Pulmonary artery endothelial cell (primary cell): ENCODE results near the gene ZNF12. TPM values are rescaled to one million over a fixed set of nuclear protein-coding genes. Genes with fewer than 3 reads are reported as not detected.
"Not testable (repeated sequence)": the region's sequence is repeated elsewhere in the genome, so short reads cannot be mapped to it uniquely, and the experiment has no call there.

Experiments
- DNase-seq: peaks from one replicate; pipeline ENCODE4 v3.0.0-alpha.2; 2011; ENCODE audit warnings: low read depth, low spot score
- total RNA-seq: library from RNA; depleted of rRNA; stranded (reverse); fragments of >200 nt; gene quantifications from 2 replicates; pipeline ENCODE4 v1.2.3, GENCODE V29; 2014

The ZNF12 gene
- 12.4 and 15.9 TPM in 2 replicates for total RNA-seq

- peak; percentile 61 for DNase-seq
These were observed at the start of gene ZNF12 for GRCh38 chr7:6706666-6707407. Gene ZNF12, minus strand, starts transcription at chr7:6706947. Its CDS starts 1,774 bp downstream, at chr7:6705173.

- DNase-seq, result not testable (repeated sequence)
These were observed 47.2 kb upstream of the ZNF12 start, which contains the start of gene RSPH10B2 for GRCh38 chr7:6753964-6754363. Gene RSPH10B2, plus strand, starts transcription at chr7:6754103. Its CDS starts 3,575 bp downstream, at chr7:6757678.

DNA sequence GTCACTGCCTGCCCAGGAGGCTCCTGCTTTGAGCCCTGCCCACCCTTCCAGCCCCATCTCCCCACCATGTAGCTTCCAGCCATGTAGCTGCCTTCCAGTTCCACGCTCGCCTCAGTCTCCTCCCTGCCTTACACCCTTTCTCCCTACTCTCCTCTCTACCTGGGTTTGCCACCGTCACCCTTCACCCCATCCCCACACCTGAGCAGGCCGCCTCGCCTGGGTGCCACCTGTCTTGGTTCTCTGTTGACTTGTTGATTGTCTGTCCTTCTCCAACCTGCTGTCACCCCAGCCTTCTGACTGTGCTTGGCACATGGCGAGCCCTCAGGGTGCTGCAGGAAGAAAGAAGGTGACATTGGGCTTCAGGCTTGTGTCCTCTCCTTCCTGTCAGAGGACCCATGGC is 43.4 kb upstream of the ZNF12 start:
- DNase-seq, result not testable (repeated sequence)

GRCh38 chr7:6749335-6749734 is 42.6 kb upstream of the ZNF12 start:
- not testable (repeated sequence) for DNase-seq

DNA sequence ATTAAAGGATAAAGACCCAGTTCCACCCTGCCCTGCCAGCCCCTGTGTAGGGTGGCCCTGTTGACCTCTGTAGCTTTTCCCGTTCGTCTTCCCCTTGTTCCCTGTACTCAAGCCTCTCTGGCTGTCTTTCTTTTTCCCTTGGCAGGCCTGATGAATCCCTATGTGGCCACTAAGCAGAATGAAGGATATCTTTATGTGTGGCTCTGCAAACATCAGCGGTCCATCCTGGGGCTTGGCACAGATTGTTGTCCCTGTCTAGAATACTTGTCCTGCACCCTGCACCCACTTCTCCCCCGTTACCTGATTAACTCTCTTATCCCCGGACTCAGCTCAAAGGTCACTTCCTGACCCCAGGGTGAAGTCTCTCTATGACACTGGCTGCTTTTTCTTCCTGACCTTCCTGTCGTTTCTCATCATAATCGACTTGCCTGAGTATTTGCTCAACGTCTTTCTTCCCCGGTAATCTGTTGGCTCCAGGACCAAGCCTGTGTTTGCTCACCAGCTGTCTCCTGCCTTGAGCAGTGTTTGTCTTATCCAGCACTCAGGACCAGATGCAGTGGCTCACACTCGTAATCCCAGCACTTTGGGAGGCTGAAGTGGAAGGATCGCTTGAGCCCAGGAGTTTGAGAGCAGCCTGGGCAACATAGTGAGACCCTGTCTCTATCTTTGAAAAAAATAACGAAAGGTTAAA is 37.8 kb upstream of the ZNF12 start:
- DNase-seq, result not testable (repeated sequence)

GRCh38 chr7:6738415-6738814 is 31.7 kb upstream of the ZNF12 start:
- DNase-seq, result not testable (repeated sequence)

DNA sequence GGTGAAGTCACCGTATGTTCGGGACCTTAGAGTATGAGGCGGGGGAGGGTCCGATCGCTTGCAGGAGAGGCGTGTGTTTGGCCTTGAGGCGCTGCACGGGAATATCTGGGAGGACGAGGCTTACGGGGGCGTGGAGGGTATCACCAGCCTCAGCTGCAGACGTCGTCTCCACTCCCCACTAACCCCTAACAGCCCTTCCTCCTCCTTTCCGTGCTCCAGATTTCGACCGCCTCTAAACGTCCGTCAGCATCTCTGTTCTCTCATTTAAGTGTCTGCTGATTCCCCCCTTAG is 23.5 kb upstream of the ZNF12 start:
- no peak for DNase-seq

- peak; percentile 43 for DNase-seq
These were observed 23.0 kb upstream of the ZNF12 start for GRCh38 chr7:6729492-6730342.

DNA sequence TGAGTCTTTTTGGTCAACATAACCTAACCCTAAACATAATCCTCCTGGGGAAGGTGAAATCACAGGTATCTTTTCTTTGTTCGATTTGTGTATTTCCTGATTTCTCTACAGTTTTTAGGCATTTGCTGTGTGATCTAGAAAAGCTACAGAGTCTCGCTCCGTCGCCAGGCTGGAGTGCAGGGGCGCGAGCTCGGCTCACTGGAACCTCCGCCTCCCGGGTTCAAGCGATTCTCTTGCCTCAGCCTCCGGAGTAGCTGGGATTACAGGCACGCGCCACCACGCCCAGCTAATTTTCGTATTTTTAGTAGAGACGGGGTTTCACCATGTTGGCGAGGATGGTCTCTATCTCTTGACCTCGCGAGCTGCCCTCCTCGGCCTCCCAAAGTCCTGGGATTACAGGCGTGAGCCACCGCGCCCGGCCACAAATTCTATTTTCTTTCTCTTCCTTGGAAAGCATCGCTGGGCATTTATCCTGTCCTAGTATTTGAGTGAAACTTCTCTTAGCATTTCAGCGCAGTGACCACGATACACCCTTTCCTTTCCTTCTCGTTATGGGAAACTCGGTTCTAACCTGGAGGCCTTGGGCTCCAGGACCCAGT is 22.2 kb upstream of the ZNF12 start:
- not testable (repeated sequence) for DNase-seq

- no peak for DNase-seq
These were observed 20.9 kb upstream of the ZNF12 start for GRCh38 chr7:6727663-6728062.

GRCh38 chr7:6726341-6726740 is 19.6 kb upstream of the ZNF12 start:
- not testable (repeated sequence) for DNase-seq

DNA sequence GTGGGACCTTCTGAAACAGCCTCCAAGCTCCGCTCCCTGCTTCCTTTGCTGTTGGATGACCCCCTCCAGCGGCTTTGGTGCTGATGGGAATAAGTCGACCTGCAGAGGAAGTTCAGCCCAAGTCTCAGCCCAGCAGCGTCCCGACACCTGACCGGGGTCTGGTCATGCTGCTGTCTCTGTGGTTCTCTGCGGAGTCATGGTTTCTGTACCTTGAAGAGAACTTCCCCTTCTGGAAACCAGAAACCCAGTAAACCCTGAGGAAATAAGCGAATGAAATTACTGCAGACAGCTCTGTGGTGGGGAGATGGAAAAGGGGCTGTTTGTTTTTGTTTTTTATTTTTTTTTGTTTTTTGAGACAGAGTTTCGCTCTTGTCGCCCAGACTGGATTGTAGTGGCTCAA is 18.3 kb upstream of the ZNF12 start:
- no peak for DNase-seq

- not testable (repeated sequence) for DNase-seq
These were observed 17.6 kb upstream of the ZNF12 start for GRCh38 chr7:6724351-6724750.

DNA sequence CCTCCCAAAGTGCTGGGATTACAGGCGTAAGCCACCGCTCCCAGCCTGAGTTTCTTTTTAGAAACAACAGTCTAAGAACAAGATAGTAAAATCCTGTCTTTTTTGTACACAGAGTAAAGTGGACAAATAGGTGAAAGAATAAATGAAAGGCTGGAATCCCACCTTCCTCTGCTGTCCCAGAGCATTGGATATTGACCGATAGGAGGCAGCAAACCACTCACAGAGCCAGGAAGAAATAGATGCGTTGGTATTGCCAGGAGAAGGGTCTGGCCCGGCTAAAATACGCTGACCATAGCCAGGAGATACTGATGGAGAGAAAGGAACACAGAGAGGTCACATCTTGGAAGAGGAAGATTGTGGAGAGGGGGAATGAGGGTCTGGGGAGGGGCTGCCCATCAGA is 11.4 kb upstream of the ZNF12 start:
- DNase-seq, result no peak

DNA sequence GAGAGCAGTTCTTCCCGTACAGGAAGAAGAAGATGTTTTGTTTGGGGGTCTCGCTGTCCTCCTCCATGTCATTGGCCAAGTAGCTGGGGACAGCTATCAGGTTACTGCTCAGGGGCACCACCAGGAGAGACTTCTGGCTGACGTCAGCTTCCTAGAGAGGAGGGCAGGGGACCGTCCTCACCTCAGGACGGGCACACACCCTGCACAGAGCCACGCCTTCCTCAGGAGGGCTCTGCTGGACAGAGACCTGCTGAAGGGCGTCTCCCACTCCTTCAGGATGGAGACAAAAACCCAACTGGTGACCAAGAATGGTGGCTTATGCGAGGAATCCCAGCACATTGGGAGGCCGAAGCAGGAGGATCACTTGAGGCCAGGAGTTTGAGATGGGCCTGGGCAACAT is 9.2 kb upstream of the ZNF12 start:
- not testable (repeated sequence) for DNase-seq

GRCh38 chr7:6714360-6714759 is 7.6 kb upstream of the ZNF12 start:
- no peak for DNase-seq

DNA sequence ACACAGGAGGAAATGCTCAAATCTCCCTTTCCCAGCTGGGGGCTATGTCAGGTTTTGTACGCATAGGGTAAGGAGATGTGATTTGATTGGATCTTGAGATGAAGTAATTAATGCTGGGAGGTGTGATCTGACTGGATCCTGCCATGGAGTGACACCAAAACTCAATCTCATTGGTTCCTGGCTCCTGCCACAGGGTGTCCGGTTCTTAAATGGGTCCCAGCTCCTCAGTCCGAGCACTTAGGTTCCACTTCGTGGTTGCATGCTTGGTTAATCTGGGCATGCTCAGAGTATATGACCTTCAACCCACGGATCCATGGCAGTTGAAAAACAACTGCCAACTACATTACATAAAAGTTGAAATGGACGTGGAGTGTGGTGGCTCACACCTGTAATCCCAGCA is 3.1 kb upstream of the ZNF12 start:
- no peak for DNase-seq

- no peak for DNase-seq
These were observed 1.6 kb upstream of the ZNF12 start for GRCh38 chr7:6708304-6708703.

DNA sequence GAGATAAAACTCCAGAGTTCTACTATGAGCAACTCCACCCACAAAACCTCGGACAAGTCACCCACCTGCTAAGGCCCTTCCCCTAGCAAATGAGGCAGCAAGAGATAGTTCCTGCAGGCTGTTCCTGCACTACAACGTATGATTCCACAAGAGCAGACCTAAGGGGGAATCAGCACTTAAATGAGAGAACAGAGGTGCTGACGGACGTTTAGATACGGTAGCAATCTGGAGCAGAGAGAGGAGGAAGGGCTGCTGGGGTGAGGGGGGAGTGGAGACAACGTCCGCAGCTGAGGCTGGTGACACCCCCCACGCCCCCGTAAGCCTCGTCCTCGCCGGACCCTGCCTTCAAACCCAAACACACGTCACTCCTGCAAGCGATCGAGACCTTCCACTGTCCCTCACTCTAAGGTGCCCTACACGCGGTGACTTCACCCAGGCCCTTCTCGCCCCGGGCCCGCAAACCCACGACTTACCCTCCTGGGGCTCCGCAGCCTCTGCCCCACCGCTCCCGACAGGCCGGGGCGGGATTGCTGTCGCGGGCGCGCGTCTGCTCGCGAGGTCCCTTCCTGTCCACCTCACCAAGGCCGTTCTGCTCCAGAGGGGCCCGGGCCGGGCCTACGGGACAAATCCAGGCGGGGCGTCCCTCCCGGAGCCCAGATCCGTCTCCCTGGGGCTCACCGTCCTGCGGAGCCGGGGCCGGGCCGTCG is 635 bp downstream of the ZNF12 start:
- no peak for DNase-seq

GRCh38 chr7:6701860-6702259 is 4.9 kb downstream of the ZNF12 start:
- DNase-seq, result no peak

DNA sequence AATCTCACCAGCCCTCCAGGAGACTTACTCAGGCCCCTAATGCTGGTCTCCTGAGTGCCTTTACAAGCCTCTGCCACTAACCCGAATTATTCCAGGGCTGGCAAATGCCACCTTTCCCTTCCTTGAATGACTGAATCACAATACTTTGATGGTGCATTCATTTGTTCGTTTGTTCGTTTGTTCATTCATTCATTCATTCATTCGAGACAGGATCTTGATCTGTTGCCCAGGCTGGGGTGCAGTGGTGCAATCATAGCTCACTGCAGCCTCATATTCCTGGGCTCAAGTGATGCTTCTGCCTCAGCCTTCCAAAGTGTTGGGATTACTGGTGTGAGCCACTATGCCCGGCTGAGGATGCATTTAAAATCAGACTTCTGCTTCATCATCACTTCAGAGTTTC is 6.0 kb downstream of the ZNF12 start:
- DNase-seq, result no peak
